Lower lobe of right lung (tissue), 2 donors: ENCODE measurements around the gene RLF. TPM values are rescaled to one million over a fixed set of nuclear protein-coding genes. Genes with fewer than 3 reads are reported as not detected.
A peak's percentile ranks its signal among the peaks of the same experiment; 100 is the strongest.

Experiments used
- ATAC-seq, 2 donors: fragments of 200-7000 bp; cut with Tn5 transposase; one replicate each; pipeline ENCODE4 v1.9.1; 2020 to 2022; ENCODE audit warnings: mild to moderate bottlenecking in 2 of 2, moderate library complexity in 2 of 2
- DNase-seq: peaks from one replicate; pipeline ENCODE4 v3.0.0-alpha.2; 2020
- H3K27ac ChIP-seq: fragments of 200-600 bp; one replicate; pipeline ENCODE4 v1.8.0; 2022
- H3K27me3 ChIP-seq: fragments of 200-600 bp; one replicate; pipeline ENCODE4 v1.8.0; 2022; ENCODE audit warnings: low read depth
- H3K36me3 ChIP-seq: fragments of 200-600 bp; one replicate; pipeline ENCODE4 v1.8.0; 2022; ENCODE audit warnings: mild to moderate bottlenecking
- H3K4me1 ChIP-seq: fragments of 200-600 bp; one replicate; pipeline ENCODE4 v1.8.0; 2022
- H3K4me3 ChIP-seq: fragments of 200-600 bp; one replicate; pipeline ENCODE4 v1.8.0; 2022; ENCODE audit warnings: mild to moderate bottlenecking
- H3K9me3 ChIP-seq: fragments of 200-600 bp; one replicate; pipeline ENCODE4 v1.8.0; 2022
- CTCF ChIP-seq: fragments of 200-600 bp; IDR thresholded peaks from one replicate; pipeline ENCODE4 v1.8.0; 2022; ENCODE audit warnings: antibody characterized with exemption, mild to moderate bottlenecking
- intact Hi-C: fragments of 100-400 bp; cut with DNase I; formaldehyde crosslinking; loops from one replicate; pipeline ENCODE4 v1.11.0; 2022
- total RNA-seq: library from RNA; stranded (reverse); fragmentation: NEBNext Ultra II Directional; extraction: Animal tissue kit (Norgen Biotek cat#: 25700); gene quantifications from one replicate; pipeline ENCODE4 v1.2.1, GENCODE V29; 2021
- donor health status: DM: no; HTN: yes; CAD: no; lungs with severe emphysema.

Gene RLF
- total RNA-seq, 1 donor from 2014 or later: 13.4 TPM

GRCh38 chr1:40252601-40253000 lies 91.4 kb downstream of the RLF start:
- no peak for ATAC-seq
- no peaks in the 10 kb centered on the region for H3K27me3 ChIP-seq
- no peak for DNase-seq
- no peaks in the 10 kb centered on the region for H3K36me3 ChIP-seq
- H3K27ac ChIP-seq: no peak overlapping the region
- H3K4me1 ChIP-seq: peaks cover 16% of the 10 kb centered on the region
- TF ChIP-seq CTCF: no peak
- no peaks in the 10 kb centered on the region for H3K9me3 ChIP-seq
- H3K4me3 ChIP-seq: no peak overlapping the region
- intact Hi-C loops: no loop called here

- H3K4me1 ChIP-seq: peaks cover 34% of the 10 kb centered on the region
- intact Hi-C loops: no loop called here
- peaks cover 6% of the 10 kb centered on the region for H3K36me3 ChIP-seq
- H3K9me3 ChIP-seq: no peaks in the 10 kb centered on the region
- H3K4me3 ChIP-seq: no peak overlapping the region
- H3K27me3 ChIP-seq: no peaks in the 10 kb centered on the region
- ATAC-seq (no peak), DNase-seq (no peak)
- no peak for TF ChIP-seq CTCF
- no peak overlapping the region for H3K27ac ChIP-seq
These were observed 94.0 kb downstream of the RLF start for GRCh38 chr1:40255231-40255630.

- no peak for ATAC-seq
- no peaks in the 10 kb centered on the region for H3K9me3 ChIP-seq
- no peak for DNase-seq
- H3K27me3 ChIP-seq: no peaks in the 10 kb centered on the region
- peak overlapping the region; percentile 98 for H3K27ac ChIP-seq
- no peak for TF ChIP-seq CTCF
- peak overlapping the region; percentile 99 for H3K4me3 ChIP-seq
- H3K4me1 ChIP-seq: peaks cover 34% of the 10 kb centered on the region
- intact Hi-C loops: no loop called here
- peaks cover 19% of the 10 kb centered on the region for H3K36me3 ChIP-seq
These were observed 95.4 kb downstream of the RLF start for GRCh38 chr1:40256401-40257084.

- DNase-seq: no peak
- peak overlapping the region; percentile 99 for H3K4me3 ChIP-seq
- no peaks in the 10 kb centered on the region for H3K9me3 ChIP-seq
- intact Hi-C loops: no loop called here
- TF ChIP-seq CTCF: no peak
- ATAC-seq: peak; percentile 1 to 44
- no peaks in the 10 kb centered on the region for H3K27me3 ChIP-seq
- H3K4me1 ChIP-seq: peaks cover 34% of the 10 kb centered on the region
- H3K27ac ChIP-seq: peak overlapping the region; percentile 98
- peaks cover 26% of the 10 kb centered on the region for H3K36me3 ChIP-seq
These were observed 96.1 kb downstream of the RLF start for GRCh38 chr1:40257313-40257687.

- peak within 1 kb of the TSS; percentile 99 for H3K4me3 ChIP-seq
- ATAC-seq (peak; percentile 99 to 100), DNase-seq (peak; percentile 95)
- H3K27ac ChIP-seq: peak within 1 kb of the TSS; percentile 98
- no peaks in the 10 kb centered on the region for H3K27me3 ChIP-seq
- no peaks in the 10 kb centered on the region for H3K9me3 ChIP-seq
- intact Hi-C loops: no loop called here
- TF ChIP-seq CTCF: no peak
- H3K4me1 ChIP-seq: peaks cover 38% of the 10 kb centered on the region
- peaks cover 32% of the 10 kb centered on the region for H3K36me3 ChIP-seq
These were observed 96.7 kb downstream of the RLF start, which contains the start of gene ZMPSTE24 for GRCh38 chr1:40257688-40258444. Gene ZMPSTE24 (plus strand): TSS chr1:40258236. CDS start chr1:40258272, 36 bp downstream.
